Placental epithelial cell (primary cell): ENCODE data around the gene CRYBB1. TPM values are rescaled to one million over a fixed set of nuclear protein-coding genes. Genes with fewer than 3 reads are reported as not detected.

Source experiments
- small RNA-seq: library from RNA; depleted of rRNA; stranded (forward); fragments of <200 nt; gene quantifications from one replicate; pipeline ENCODE3, GENCODE V24; 2012
- total RNA-seq: library from RNA; depleted of rRNA; stranded (reverse); fragments of >200 nt; gene quantifications from 2 replicates; pipeline ENCODE4 v1.2.3, GENCODE V29; 2012

The CRYBB1 gene
- total RNA-seq = not detected in 2 replicates

DNA sequence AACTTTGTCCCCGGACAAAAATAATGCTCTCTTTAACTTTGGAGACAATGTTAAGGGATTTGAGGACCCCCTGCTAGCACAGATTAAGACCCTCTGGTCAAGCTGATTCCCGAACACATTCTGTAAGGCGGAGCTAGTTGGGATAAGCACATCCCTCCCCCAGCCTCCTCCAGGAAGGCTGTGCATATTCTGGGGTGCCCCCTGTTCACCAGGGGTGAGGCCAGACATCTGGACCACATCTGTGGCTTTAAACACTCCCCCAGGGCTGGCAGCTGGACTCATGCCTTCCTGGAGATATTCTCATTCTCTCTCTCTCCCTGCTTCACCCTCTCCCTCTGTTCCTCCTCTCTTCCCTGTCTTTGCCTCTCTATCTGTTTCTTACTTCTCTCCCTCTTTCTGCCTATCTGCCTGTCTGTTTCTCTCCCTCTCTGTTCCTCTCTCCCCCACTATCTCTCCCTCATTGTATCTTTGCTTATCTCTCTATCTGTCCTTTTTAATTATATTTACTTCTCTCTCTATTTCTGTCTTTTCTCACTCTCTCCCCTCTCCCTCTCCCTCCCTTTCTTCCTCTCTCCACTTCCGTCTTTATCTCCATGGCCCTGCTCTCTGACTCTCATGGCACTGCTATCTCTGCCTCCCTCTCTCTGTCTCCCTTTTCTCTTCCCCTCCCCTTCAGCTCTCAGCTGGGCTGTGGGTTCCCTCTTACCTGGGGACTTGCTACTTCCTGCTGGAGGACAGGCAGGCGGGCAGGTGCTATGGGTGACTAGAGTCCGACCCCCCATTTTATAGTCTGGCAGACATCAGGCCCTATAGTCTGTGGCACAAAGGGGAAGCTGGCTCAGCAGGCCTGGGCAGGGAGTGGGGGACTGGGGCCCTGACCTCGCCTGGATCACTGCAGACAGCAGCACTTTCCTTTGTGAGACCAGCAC is at the start of gene CRYBB1:
TSS of gene CRYBB1 (minus strand) at position 757 of the 929 bp plus-strand sequence. CDS start 1,708 bp downstream, outside the sequence.

DNA sequence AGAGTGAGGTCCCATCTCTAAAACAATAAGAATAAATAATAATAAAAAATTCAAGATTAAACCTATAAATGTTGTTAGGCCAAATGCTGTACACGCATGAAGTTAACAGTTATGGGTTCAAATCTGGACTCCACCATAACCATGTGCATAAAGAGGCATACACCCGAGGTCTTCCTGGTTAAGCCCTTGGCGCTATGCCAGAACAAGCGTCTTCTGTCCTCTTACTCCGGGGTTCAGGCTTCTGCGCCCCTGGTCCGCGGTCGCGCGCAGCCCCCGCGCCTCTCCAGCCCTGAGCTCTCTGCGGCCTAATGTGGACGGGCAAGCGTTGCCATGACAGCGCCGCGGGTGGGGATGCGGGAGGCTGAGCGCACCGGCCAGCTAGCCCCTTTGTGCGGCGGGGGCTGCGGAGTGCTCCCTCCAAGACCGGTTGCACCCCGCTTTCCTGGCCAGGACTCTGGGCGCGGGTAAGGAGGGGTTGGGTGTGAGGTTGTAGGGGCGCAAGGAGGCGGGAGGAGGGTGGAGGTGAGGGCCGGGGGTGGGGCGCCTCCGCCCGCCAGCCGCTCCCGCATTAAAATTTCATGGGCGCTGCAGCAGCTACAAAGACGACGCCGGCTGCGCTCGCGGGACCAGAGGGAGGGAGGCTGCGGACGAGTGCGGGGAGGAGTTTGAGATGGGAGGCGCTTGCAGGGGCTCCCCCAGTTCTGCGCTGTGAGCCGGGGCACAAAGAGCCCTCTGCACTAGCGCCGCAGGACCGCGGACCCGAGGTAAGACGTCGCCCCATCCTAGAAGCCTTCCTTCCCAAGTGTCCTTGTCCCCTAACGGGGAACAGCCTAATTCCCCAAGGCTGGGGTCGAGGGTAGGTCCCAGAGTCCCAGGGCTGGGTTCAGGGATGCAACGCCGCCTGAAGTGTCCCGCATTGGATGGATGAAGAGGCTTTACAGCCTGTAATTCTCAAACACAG is 39.3 kb upstream of the CRYBB1 start, which contains the start of gene MIAT:
TSS of gene MIAT (plus strand) at position 698 of the 961 bp plus-strand sequence.

DNA sequence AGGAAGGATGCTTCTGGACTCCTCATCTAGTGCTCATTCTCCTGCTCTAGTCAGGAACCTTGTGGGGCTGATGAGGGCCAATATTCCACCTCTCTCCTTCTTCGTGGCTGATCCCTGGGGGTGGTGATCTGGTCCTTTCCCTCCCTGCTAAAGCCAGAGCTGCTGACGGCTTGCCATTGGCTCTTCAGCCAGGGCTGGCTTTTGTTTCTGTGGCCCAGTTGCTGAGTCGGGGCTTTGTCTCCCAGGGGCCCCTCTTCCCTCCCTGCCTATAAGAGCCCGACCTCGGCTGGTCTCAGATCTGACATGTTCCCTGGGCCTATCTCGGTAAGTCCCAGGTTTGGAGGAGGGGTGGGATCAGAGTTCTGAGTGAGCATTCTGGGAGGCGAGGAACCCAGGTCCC is 3.8 kb upstream of the CRYBB1 start, which contains the start of gene CRYBA4:
TSS of gene CRYBA4 (plus strand) at position 301 of the 400 bp plus-strand sequence. CDS start 634 bp downstream, outside the sequence.

DNA sequence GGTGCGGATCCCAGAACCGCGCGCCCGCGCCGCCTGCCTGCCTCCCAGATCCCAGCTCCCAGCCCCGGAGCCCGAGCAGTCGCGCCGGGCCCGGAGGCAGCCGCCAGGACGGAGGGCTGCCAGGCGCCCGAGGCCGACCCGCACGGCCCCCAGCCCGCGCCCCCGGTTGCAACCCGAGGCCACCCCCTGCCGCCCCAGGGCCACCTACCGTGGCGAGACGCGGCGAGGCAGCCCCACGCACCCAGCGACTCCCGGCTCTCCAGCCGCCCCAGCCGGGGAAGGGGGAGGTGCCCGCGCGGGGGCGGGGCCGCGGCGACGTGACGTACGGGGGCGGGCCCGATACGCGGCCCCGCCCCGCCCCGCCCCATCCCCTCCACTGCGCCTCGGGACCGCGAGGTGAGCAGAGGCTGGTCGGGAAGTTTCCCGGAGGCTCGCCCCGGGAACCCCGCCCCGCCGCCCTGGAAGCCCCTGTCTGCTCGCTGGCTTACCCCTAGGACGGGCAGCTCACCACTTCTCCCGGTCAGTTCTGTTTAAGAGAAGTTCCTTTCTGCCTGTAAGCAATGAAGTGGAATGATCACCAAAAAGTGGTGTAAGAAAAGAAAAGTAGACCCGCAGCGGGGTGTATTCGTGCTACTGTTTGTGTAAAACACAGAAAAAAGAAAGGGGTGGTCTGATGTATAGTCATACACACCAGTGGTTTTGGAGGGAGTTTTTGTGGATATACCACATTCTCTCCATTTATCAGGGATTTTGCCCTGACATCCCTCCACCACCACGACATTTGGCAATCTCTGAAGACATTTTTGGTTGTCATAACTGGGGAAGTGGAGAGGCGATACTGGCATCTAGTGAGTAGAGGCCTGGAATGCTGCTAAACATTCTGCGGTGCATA is 27.7 kb downstream of the CRYBB1 start, which contains the start of gene TPST2:
TSS of gene TPST2 (minus strand) at position 288 of the 892 bp plus-strand sequence. CDS start 48,502 bp downstream, outside the sequence.

Small RNAs within 50 kb of the gene (small RNA-seq; reads per million reads assigned to genes)
- gene MIR548J (8.8 reads per million, percentile 94 among the genes with 10 or more reads in this experiment), gene RF01874 (not detected)

Other genes starting within 250 kb of the CRYBB1 start
- gene ASPHD2, start 188.8 kb downstream of the CRYBB1 start, total RNA-seq = 0.65 TPM in 1 of 2 replicates, not detected in the other
- 36.1 and 40.0 TPM in 2 replicates for gene HPS4, start 134.2 kb downstream of the CRYBB1 start, total RNA-seq
- gene SRRD, start 134.2 kb downstream of the CRYBB1 start, total RNA-seq = 13.7 and 17.5 TPM in 2 replicates
- gene TFIP11, start 105.6 kb downstream of the CRYBB1 start, total RNA-seq = 39.3 and 39.8 TPM in 2 replicates
- 11.8 and 14.2 TPM in 2 replicates for gene TPST2, start 27.9 kb downstream of the CRYBB1 start, total RNA-seq
- gene CRYBA4, start 3.9 kb upstream of the CRYBB1 start, total RNA-seq = not detected in 2 replicates
- gene MIAT, start 39.6 kb upstream of the CRYBB1 start, total RNA-seq = 0.76 and 0.79 TPM in 2 replicates